Adrenal gland (tissue), 5 donors: Measurements from ENCODE around the gene SLC23A1.

ENCODE experiments used
- CTCF ChIP-seq, 6 experiments: fragments of 450-650 bp in 4 of 6; fragments of 200-600 bp in 2 of 6; sonication (generic) in 1 of 6; IDR thresholded peaks; 1 replicate in 5 of 6; 2 replicates in 1 of 6; pipeline versions ENCODE4 v1.5.1 to v1.8.0; 2016 to 2021; ENCODE audit warnings: antibody characterized with exemption in 6 of 6, mild to moderate bottlenecking in 2 of 6, moderate library complexity in 1 of 6
- POLR2A ChIP-seq, 2 donors: fragments of 450-650 bp; IDR thresholded peaks; one replicate each; pipeline ENCODE4 v1.6.1; 2017; ENCODE audit warnings: antibody characterized with exemption in 2 of 2, mild to moderate bottlenecking in 2 of 2, moderate library complexity in 1 of 2
- donor health status: DM: no; HTN: no; CAD: no.

- TF ChIP-seq CTCF (IDR thresholded peaks at IDR 0.05) (peak in 5 of 6 experiments; percentile 38 to 59 (median 44)), POLR2A (IDR thresholded peaks at IDR 0.05) (no peak)
Measured at GRCh38 chr5:139392678-139393496, 9.8 kb upstream of the SLC23A1 start.
